DOHH2 (cell line): ENCODE measurements around the gene CCDC12.

Experiments
- H3F3A ChIP-seq: fragments of 200-600 bp; sonication (generic), shearing (Covaris generic); 2 replicates; pipeline ENCODE4 v1.6.0; 2016; ENCODE audit warnings: antibody characterized with exemption, mild to moderate bottlenecking; ENCODE audit not compliant: control insufficient read depth, insufficient read depth
- H3K27ac ChIP-seq: fragments of 200-600 bp; sonication (generic); 2 replicates; pipeline ENCODE4 v1.5.1; 2014; ENCODE audit warnings: low read depth, mild to moderate bottlenecking, low read length, moderate library complexity
- H3K27me3 ChIP-seq: fragments of 200-600 bp; sonication (generic); 2 replicates; pipeline ENCODE4 v1.6.1; 2014; ENCODE audit warnings: mild to moderate bottlenecking, low read length, mixed read lengths; ENCODE audit not compliant: control insufficient read depth
- H3K36me3 ChIP-seq: fragments of 200-600 bp; sonication (generic); 2 replicates; pipeline ENCODE4 v1.6.1; 2014; ENCODE audit warnings: mild to moderate bottlenecking, low read length, moderate library complexity, mixed read lengths; ENCODE audit not compliant: control insufficient read depth
- H3K4me1 ChIP-seq: fragments of 200-600 bp; sonication (generic); 2 replicates; pipeline ENCODE4 v1.6.1; 2014; ENCODE audit warnings: mild to moderate bottlenecking, low read length, mixed read lengths; ENCODE audit not compliant: control insufficient read depth
- H3K4me2 ChIP-seq: fragments of 200-600 bp; sonication (generic); 2 replicates; pipeline ENCODE4 v1.6.0; 2014; ENCODE audit warnings: mild to moderate bottlenecking, low read length, moderate library complexity
- H3K4me3 ChIP-seq: fragments of 200-600 bp; sonication (generic); 2 replicates; pipeline ENCODE4 v1.5.1; 2014; ENCODE audit warnings: mild to moderate bottlenecking, low read length, mixed read lengths
- H3K79me2 ChIP-seq: fragments of 200-600 bp; sonication (generic); 2 replicates; pipeline ENCODE4 v1.6.1; 2014; ENCODE audit warnings: mild to moderate bottlenecking, low read length, mixed read lengths; ENCODE audit not compliant: control insufficient read depth
- H3K9me2 ChIP-seq: fragments of 200-600 bp; sonication (generic); replicated peaks from 2 replicates; pipeline ENCODE4 v1.6.1; 2014; ENCODE audit warnings: mild to moderate bottlenecking, low read length, mixed read lengths; ENCODE audit not compliant: control insufficient read depth
- H3K9me3 ChIP-seq: fragments of 200-600 bp; sonication (generic); 2 replicates; pipeline ENCODE4 v1.6.1; 2014; ENCODE audit warnings: antibody characterized with exemption, low read length, mixed read lengths; ENCODE audit not compliant: control insufficient read depth, insufficient read depth
- H4K20me1 ChIP-seq: fragments of 200-600 bp; sonication (generic); 2 replicates; pipeline ENCODE4 v1.6.0; 2014; ENCODE audit warnings: low read depth, mild to moderate bottlenecking, antibody characterized with exemption, low read length, moderate library complexity; ENCODE audit not compliant: control insufficient read depth, insufficient read depth
- EZH2phosphoT487 ChIP-seq: fragments of 200-600 bp; sonication (generic); IDR thresholded peaks from 2 replicates; pipeline ENCODE4 v1.6.1; 2017; ENCODE audit warnings: borderline replicate concordance, mild to moderate bottlenecking, antibody characterized with exemption, low read length, moderate library complexity, mixed read lengths
- TF ChIP-seq, protein P1 (sequence below): fragments of 200-600 bp; sonication (generic); IDR thresholded peaks from one replicate; pipeline ENCODE4 v1.5.1; 2014; ENCODE audit warnings: antibody characterized with exemption, mild to moderate bottlenecking, low read depth, low read length; ENCODE audit not compliant: poor library complexity, severe bottlenecking

CCDC12 gene

DNA sequence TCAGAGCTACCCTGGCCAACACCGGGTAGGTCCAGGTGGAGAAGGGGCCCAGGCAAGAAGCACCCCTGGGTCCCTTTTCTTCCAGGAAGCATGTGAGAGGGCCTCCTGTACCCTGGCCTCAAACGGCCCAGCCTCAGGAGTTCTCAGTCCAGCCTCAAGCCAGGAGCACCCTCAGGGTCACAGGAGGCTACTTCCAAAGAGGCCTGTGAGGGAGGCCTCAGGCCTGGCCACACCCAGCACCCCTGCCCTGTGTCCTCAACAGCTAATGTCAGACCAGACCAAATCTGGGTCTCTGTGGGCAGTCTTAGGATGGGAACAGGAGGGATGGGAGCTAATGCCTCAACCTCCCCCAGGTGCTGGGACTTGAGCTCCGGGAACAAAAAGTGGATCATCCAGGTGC lies 75.5 kb downstream of the CCDC12 start:
- Histone ChIP-seq H3K79me2 (no peaks in the 10 kb centered on the region), H3K4me3 (no peak overlapping the region), H3K4me2 (no peak overlapping the region), H4K20me1 (no peaks in the 10 kb centered on the region), H3F3A (no peaks in the 10 kb centered on the region), H3K9me2 (no peaks in the 10 kb centered on the region), H3K27ac (no peak overlapping the region), H3K36me3 (no peaks in the 10 kb centered on the region), H3K9me3 (no peaks in the 10 kb centered on the region), H3K4me1 (peaks cover 14% of the 10 kb centered on the region), H3K27me3 (peaks cover 16% of the 10 kb centered on the region)
- TF ChIP-seq EZH2phosphoT487 = no peak
- TF ChIP-seq, protein P1, sequence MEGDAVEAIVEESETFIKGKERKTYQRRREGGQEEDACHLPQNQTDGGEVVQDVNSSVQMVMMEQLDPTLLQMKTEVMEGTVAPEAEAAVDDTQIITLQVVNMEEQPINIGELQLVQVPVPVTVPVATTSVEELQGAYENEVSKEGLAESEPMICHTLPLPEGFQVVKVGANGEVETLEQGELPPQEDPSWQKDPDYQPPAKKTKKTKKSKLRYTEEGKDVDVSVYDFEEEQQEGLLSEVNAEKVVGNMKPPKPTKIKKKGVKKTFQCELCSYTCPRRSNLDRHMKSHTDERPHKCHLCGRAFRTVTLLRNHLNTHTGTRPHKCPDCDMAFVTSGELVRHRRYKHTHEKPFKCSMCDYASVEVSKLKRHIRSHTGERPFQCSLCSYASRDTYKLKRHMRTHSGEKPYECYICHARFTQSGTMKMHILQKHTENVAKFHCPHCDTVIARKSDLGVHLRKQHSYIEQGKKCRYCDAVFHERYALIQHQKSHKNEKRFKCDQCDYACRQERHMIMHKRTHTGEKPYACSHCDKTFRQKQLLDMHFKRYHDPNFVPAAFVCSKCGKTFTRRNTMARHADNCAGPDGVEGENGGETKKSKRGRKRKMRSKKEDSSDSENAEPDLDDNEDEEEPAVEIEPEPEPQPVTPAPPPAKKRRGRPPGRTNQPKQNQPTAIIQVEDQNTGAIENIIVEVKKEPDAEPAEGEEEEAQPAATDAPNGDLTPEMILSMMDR = no peak

DNA sequence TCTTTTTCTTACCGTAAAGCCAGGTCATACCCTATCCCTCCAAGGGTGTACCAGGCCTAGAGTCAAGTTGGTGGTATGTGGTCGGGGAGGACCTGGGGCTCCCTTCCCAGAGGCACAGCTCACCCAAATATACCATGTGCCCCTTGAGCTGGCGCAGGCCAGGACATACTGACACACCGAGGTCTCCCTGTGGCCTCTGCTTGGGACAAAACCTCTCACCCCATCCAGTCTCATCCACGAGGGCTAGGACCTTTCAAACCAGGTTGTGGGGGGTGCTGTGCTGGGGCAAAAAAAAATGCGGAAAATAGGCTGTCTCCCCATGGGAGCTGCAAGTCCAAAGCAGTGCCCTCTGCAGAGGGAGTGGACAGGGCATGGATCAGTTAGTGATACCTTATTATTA lies 76.2 kb downstream of the CCDC12 start:
- Histone ChIP-seq H4K20me1 (no peaks in the 10 kb centered on the region), H3K4me2 (no peak overlapping the region), H3K4me1 (peaks cover 14% of the 10 kb centered on the region), H3F3A (no peaks in the 10 kb centered on the region), H3K79me2 (no peaks in the 10 kb centered on the region), H3K9me2 (no peaks in the 10 kb centered on the region), H3K9me3 (no peaks in the 10 kb centered on the region), H3K27ac (no peak overlapping the region), H3K36me3 (no peaks in the 10 kb centered on the region), H3K4me3 (no peak overlapping the region), H3K27me3 (peaks cover 16% of the 10 kb centered on the region)
- TF ChIP-seq, protein P1 = no peak
- TF ChIP-seq EZH2phosphoT487 = no peak

DNA sequence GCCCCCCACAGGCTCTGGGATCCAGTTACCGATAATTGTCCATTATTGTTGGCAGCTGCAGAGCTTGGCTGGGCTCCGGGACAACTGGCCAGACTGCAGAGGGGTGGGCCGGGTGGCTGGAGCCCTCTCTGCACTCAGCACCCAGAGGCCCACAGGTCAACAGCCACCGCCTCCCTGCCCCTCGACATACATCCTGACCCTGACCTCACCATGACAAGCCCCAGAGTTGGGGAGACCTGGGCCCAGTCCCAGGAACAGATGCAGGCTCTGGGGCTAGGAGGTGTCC lies 76.6 kb downstream of the CCDC12 start:
- H3K4me3 ChIP-seq = no peak overlapping the region

More for the DNA sequence above, 76.6 kb downstream of the CCDC12 start:
- Histone ChIP-seq H3K9me3 (no peaks in the 10 kb centered on the region), H4K20me1 (no peaks in the 10 kb centered on the region), H3K4me2 (no peak overlapping the region), H3K27me3 (peaks cover 16% of the 10 kb centered on the region), H3K4me1 (peaks cover 14% of the 10 kb centered on the region), H3K79me2 (no peaks in the 10 kb centered on the region), H3F3A (no peaks in the 10 kb centered on the region), H3K36me3 (no peaks in the 10 kb centered on the region), H3K27ac (no peak overlapping the region), H3K9me2 (no peaks in the 10 kb centered on the region)
- no peak for TF ChIP-seq EZH2phosphoT487
- TF ChIP-seq, protein P1 = no peak
